ENCODE results near the gene ZNF771.
A peak's percentile ranks its signal among the peaks of the same experiment; 100 is the strongest.
"Not testable (repeated sequence)": the region's sequence is repeated elsewhere in the genome, so short reads cannot be mapped to it uniquely, and the experiment has no call there.

ZNF771 gene

DNA sequence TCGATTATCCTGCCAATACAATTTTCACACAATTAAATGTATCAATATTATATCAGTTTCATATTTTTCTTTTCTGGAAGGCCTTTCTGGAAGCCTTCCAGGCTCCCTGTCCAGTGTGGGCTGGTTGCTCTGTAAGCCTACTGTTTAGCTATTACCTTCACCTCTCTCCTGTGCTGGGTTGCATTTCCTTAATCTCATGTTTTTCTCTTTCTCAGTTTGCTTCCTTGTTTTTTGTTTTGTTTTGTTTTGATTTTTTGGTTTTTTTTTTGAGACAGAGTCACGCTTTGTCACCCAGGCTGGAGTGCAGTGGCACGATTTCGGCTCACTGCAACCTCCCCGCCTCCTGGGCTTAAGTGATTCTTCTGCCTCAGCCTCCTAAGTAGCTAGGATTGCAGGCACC is 31.4 kb downstream of the ZNF771 start:
- DNase-seq, result no peak

GRCh38 chr16:30439720-30440348 is 32.4 kb downstream of the ZNF771 start:
- DNase-seq, result peak; percentile 75 to 79

GRCh38 chr16:30443631-30444030 is 36.2 kb downstream of the ZNF771 start:
- DNase-seq, result peak; percentile 58 to 65

GRCh38 chr16:30444231-30445148 is 37.1 kb downstream of the ZNF771 start:
- DNase-seq, result no peak

GRCh38 chr16:30445149-30445407 is 37.7 kb downstream of the ZNF771 start:
- no peak for DNase-seq

DNA sequence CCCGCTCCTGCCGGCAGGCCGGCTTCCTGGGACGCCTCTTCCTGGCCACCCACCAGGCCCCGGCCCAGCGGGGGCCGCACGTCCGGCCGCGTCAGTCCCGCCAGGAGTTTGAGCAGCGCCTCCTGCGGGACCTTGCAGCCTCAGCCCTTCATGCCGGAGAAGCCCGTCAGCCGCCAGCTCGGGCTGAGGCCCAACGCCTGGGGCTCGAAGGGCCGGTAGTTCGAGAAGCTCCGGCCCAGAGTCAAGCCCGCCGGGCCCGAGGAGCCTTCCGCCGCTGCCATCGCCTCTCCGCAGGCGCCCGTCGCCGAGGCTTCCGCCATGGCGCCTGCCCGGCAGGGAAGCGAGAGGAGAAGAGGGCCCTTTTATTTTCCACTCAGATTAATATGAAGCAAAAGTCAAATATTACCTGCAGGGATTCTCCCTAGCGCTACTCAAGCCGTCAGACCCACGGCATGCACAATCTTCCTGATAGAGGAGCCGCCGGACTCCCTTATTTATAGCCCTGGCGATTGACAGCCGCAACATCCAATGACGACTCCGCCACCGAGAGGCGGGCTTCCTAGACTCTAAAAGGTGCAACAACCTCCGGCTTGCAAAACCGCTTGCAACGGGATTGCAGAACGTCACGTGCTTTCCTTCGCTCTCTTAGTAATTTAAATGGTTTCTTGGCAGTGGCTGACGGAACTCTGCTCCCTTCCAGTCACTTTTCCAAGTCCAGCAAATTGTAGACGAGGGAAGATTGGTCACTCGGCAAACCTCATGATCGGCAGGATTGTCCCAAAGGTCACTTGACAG is 38.2 kb downstream of the ZNF771 start, which contains the start of gene SEPHS2:
Gene SEPHS2 (minus strand): TSS at position 467 of the 795 bp plus-strand sequence. CDS start 147 bp downstream, at position 320.
- peak; percentile 99 to 100 for DNase-seq

- DNase-seq, result no peak
These were observed 38.8 kb downstream of the ZNF771 start for GRCh38 chr16:30446203-30446595.

DNA sequence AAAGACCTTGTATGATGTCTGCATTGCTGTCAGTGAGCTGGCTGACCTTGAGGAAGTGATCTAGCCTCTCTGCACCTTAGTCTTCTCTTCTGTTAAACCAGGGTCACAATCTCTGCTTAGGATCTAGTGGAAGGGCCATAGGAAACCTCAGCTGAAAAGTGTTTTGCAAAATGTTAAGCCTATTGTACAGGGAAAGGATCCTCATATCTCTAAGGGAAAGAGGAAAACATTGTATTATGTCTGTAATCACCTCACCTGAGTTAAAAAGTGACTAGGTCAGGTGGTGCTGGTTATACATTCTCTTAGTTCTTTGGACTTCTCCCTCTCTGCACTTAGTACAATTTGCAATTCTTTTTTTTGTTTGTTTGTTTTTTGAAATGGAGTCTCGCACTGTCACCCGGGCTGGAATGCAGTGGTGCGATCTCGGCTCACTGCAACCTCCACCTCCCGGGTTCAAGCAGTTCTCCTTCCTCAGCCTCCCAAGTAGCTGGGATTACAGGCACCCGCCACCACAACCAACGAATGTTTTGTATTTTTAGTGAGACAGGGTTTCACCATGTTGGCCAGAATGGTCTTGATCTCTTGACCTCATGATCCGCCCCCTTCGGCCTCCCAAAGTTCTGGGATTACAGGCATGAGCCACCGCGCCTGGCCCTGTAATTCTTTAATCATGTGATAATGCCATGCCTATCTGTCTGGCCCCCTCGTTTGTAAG is 40.3 kb downstream of the ZNF771 start:
- DNase-seq, result no peak

GRCh38 chr16:30449116-30449435 is 41.7 kb downstream of the ZNF771 start:
- no peak for DNase-seq

DNA sequence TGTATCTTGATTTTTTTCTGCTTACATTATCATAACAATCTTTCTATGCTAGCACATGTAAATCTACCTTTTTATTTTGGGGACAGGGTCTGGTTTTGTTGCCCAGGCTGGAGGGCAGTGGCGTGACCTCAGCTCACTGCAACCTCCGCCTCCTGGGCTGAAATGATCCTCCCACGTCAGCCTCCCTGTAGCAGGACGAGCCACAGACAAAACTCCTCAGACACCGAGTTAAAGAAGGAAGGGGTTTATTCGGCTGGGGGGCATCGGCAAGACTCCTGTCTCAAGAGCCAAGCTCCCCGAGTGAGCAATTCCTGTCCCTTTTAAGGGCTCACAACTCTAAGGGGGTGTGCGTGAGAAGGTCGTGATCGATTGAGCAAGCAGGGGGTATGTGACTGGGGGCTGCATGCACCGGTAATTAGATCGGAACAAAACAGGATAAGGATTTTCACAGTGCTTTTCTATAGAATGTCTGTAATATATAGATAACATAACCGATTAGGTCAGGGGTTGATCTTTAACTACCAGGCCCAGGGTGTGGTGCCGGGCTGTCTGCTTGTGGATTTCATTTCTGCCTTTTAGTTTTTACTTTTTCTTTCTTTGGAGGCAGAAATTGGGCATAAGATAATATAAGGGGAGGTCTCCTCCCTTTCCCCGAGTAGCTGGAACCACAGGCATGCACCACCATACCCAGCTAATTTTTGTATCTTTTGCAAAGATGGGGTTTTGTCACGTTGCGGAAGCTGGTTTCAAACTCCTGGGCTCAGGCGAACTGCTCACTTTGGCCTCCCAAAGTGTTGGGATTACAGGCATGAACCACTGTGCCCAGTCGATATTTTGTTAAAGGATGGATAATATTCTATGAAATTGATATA is 45.5 kb downstream of the ZNF771 start:
- not testable (repeated sequence) for DNase-seq

DNA sequence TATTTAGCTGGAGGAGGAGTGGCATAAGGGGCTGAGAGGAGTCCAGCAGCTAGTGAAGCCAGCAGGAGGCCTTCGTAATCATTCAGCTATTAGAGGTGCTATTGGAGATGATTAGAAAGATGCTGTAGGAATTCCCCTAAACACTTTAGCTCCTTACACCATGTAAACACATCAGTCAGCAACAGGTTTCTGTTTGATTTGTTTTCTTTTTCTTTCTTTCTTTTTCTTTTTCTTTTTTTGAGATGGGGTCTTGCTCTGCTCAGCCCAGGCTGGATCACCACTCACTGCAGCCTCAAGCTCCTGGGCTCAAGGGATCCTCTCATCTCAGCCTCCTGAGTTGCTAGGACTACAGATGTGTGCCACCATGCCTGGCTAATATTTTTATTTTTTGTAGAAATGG is 48.9 kb downstream of the ZNF771 start:
- DNase-seq, result no peak

GRCh38 chr16:30457256-30457655 is 49.9 kb downstream of the ZNF771 start:
- no peak for DNase-seq

DNA sequence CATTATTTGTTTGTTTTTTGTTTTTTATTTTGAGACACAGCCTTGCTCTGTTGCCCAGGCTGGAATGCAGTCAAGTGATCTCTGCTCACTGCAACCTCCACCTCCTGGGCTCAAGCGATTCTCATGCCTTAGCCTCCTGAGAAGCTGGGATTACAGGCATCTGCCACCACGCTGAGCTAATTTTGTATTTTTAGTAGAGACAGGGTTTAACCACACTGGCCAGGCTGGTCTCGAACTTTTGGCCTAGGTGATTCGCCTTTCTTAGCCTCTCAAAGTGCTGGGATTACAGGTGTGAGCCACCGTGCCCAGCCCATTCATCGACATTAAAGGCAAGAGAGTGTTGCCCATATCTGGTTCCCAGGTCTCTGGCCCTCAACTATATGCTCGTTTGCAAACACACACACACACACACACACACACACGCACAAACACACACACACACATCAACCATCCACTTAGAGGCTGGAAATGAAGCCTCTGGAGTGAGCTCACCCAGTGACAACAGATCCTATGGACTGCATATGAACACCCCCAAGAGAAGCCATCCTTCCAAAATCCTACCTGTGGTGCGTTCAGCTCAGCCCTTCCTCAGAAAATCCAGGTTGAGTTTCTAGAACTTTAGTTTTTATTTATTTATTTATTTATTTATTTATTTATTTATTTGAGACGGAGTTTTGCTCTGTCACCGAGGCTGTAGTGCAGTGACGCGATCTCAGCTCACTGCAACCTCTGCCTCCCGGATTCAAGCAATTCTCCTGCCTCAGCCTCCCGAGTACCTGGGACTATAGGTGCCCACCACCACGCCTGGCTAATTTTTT is 50.5 kb downstream of the ZNF771 start:
- DNase-seq, result no peak

DNA sequence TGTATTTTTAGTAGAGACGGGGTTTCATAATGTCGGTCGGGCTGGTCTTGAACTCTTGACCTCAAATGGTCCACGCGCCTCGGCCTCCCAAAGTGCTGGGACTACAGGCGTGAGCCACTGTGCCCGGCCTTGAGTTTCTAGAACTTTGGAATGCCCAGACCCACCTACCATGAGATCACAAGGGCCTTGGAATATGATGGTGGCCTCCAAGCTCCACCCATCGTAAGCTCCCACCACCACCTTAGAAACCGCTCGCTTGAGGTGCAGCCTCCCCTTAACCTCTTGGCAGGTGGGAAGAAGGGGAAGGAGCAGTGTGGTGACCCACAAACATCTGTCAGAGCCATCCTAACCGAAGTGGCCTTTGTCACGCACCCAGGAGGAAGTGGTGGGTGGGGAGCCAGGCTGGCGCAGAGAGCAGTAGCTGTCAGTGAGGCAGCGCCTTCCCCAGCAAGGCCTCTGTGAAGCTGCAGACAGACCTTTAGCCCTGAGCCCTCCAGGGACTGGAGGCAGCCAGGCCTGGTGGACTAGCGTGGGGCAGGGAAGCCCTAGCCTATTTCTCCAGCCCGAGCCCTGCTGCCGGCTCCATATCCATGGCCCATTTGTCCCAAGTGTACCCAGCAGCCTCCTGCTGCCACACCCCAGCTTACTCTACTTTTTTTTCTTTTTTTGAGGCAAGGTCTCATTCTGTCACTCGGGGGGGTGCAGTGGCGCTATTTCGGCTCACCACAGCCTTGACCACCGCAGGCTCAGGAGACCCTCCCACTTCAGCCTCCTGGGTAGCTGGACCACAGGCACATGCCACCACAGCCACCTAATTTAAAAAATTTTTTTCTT is 51.4 kb downstream of the ZNF771 start:
- peak; percentile 86 to 96 for DNase-seq

GRCh38 chr16:30459456-30459855 is 52.0 kb downstream of the ZNF771 start:
- no peak for DNase-seq

DNA sequence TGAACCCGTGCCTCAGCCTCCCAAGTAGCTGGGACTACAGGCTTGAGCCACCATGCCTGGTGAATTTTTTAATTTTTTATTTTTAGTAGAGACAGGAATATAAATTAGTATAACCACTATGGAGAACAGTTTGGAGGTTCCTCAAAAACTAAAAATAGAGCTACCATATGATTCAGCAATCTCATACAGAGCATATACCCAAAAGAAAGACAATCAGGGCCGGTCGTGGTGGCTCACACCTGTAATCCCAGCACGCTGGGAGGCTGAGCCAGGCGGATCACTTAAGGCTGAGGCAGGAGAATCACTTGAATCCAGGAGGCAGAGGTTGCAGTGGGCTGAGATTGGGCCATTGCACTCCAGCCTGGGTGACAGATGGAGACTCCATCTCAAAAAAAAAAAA is 54.0 kb downstream of the ZNF771 start:
- peak; percentile 18 to 24 for DNase-seq

DNA sequence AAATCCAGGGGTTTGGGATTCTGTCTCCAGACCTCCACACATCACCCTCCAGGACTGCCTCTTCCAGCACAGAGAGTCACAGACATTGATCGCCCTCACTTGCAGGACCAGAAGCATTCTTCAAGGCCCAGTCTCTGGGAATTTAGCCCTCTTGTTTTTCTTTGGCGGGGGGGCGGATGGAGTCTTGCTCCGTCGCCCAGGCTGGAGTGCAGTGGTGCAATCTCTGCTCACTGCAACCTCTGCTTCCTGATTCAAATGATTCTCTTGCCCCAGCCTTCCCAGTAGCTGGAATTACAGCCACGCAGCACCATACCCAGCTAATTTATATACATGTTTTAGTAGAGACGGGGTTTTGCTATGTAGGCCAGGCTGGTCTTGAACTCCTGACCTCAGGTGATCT is 56.7 kb downstream of the ZNF771 start:
- peak; percentile 29 to 47 for DNase-seq

Measured in inflammatory macrophage (primary cell).